ENCODE results near the gene HOXC13. TPM values are rescaled to one million over a fixed set of nuclear protein-coding genes. Genes with fewer than 3 reads are reported as not detected.

Gene HOXC13
- total RNA-seq, 4 donors from 2014 or later: not detected

DNA sequence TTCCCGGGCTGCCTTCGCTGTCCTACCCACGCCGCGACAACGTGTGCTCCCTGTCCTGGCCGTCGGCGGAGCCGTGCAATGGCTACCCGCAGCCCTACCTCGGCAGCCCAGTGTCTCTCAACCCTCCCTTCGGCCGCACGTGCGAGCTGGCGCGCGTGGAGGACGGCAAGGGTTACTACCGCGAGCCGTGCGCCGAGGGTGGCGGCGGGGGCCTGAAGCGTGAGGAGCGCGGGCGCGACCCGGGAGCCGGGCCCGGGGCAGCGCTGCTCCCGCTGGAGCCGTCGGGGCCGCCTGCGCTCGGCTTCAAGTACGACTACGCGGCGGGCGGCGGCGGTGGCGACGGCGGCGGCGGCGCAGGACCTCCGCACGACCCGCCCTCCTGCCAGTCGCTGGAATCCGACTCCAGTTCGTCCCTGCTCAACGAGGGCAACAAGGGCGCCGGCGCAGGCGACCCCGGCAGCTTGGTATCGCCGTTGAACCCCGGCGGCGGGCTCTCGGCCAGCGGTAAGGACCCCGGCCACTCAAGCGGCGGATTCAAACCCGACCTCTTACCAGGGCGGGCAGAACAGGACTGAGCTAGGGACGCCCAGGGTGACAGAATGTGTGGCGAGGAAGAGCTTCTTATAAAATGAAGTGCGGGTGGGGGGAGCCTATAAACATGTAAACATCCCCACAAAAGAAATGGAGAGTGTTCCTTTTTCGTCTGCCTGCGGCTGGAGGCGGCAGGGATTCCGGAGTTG is 16.6 kb downstream of the HOXC13 start:
- H3K4me1 ChIP-seq: peaks cover 0 to 11% (median 2%) of the 10 kb centered on the region in 4 donors
- no peak overlapping the region for H3K4me3 ChIP-seq
- no peak for TF ChIP-seq POLR2A (IDR thresholded peaks at IDR 0.05)
- TF ChIP-seq, protein P1, sequence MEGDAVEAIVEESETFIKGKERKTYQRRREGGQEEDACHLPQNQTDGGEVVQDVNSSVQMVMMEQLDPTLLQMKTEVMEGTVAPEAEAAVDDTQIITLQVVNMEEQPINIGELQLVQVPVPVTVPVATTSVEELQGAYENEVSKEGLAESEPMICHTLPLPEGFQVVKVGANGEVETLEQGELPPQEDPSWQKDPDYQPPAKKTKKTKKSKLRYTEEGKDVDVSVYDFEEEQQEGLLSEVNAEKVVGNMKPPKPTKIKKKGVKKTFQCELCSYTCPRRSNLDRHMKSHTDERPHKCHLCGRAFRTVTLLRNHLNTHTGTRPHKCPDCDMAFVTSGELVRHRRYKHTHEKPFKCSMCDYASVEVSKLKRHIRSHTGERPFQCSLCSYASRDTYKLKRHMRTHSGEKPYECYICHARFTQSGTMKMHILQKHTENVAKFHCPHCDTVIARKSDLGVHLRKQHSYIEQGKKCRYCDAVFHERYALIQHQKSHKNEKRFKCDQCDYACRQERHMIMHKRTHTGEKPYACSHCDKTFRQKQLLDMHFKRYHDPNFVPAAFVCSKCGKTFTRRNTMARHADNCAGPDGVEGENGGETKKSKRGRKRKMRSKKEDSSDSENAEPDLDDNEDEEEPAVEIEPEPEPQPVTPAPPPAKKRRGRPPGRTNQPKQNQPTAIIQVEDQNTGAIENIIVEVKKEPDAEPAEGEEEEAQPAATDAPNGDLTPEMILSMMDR (IDR thresholded peaks at IDR 0.05): no peak
- no peak overlapping the region for H3K27ac ChIP-seq
- DNase-seq: no peak
- H3K9me3 ChIP-seq: peaks cover 0 to 10% (median 0%) of the 10 kb centered on the region in 4 donors
- peaks cover 0 to 94% of the 10 kb centered on the region in 2 donors for H3K27me3 ChIP-seq
- H3K36me3 ChIP-seq: no peaks in the 10 kb centered on the region

DNA sequence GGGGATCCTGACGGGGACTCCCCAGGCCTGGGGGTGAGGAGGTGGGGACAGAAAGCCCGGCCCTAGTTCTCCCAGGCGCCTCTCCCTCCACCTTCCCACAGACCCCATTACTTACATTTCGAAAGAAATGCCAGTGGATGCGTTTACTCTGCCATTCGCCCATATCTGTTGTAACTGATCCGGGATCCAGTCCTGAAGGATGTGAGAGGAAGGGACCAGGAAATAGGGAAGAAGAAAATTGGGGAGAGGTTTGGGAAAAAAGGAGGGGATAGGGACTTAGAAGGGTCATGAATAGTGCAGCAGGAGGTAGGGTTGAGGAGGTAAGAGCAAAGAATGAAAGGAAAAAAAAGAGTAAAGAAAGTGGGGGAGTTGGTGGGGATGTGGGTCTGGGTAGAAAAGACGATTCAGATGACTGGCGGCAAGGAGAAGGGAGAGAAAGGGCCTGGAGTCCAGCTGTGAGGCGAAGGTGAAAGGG is 17.2 kb downstream of the HOXC13 start:
- Histone ChIP-seq H3K9me3 (peaks cover 0 to 13% (median 0%) of the 10 kb centered on the region in 4 donors), H3K27ac (no peak overlapping the region), H3K27me3 (peaks cover 0 to 94% of the 10 kb centered on the region in 2 donors), H3K4me1 (peaks cover 0 to 12% (median 2%) of the 10 kb centered on the region in 4 donors), H3K4me3 (no peak overlapping the region), H3K36me3 (no peaks in the 10 kb centered on the region)
- TF ChIP-seq, protein P1 (IDR thresholded peaks at IDR 0.05): no peak
- no peak for TF ChIP-seq POLR2A (IDR thresholded peaks at IDR 0.05)
- no peak for DNase-seq

DNA sequence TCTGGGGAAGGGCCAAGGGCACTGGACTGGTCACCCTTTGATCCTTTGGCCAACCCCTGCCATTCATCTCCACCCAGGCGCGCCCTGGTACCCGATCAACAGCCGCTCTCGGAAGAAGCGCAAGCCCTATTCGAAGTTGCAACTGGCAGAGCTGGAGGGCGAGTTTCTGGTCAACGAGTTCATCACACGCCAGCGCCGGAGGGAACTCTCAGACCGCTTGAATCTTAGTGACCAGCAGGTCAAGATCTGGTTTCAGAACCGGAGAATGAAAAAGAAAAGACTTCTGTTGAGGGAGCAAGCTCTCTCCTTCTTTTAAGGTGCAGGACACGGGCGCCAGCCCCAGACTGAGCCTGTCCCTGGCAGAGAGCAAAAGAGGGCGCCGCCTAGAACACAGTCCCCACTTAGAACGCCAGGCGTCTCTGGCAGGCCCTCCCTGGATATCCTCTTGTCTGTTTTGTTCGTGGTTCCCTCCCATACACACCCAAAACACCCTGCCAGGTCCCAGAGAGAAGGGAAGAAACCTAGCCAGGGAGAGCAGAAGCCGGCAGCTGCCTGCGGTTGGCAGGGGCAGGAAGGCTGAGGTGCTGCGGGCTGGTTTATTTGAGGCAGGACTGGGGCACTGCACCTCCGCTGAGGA is 17.7 kb downstream of the HOXC13 start:
- H3K36me3 ChIP-seq: no peaks in the 10 kb centered on the region
- H3K27ac ChIP-seq: no peak overlapping the region
- H3K4me1 ChIP-seq: peaks cover 0 to 17% (median 2%) of the 10 kb centered on the region in 4 donors
- no peak for TF ChIP-seq POLR2A (IDR thresholded peaks at IDR 0.05)
- TF ChIP-seq, protein P1 (IDR thresholded peaks at IDR 0.05): no peak
- DNase-seq: no peak
- H3K27me3 ChIP-seq: peaks cover 0 to 94% of the 10 kb centered on the region in 2 donors
- H3K4me3 ChIP-seq: no peak overlapping the region
- H3K9me3 ChIP-seq: peaks cover 0 to 13% (median 0%) of the 10 kb centered on the region in 4 donors

DNA sequence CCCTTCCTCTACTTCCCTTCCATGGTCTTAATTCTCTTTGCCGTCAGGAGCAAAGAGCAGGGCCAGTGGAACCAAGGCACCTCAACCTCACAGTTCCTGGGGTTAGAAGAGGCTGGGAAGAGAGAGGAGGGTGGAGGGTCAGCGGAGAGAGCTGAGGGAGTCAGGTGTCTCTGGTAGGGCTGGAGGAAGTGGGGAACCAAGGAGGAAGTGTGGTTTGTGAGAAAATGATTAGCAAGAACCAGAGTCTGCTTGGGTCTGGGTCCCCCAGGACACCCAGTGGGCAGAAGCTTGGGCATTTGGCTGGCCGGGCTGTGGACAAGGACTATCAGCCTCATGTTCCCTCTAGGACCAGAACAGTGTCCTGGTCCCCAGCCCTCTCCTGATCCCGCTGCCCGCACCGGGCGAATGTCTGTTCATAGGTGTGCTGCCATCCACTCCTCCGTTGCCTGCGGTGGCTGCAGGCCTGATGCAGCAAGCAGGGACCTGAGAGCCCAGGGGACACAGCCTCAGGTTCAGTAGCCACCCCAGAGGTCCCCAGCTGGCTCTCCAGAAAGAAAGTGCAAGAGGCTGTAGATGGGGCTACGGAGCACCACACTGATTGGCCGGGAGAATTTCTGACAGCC is 18.4 kb downstream of the HOXC13 start:
- peaks cover 0 to 13% (median 0%) of the 10 kb centered on the region in 4 donors for H3K9me3 ChIP-seq
- DNase-seq: no peak
- H3K4me3 ChIP-seq: no peak overlapping the region
- H3K27me3 ChIP-seq: peaks cover 0 to 94% of the 10 kb centered on the region in 2 donors
- TF ChIP-seq POLR2A (IDR thresholded peaks at IDR 0.05): no peak
- TF ChIP-seq, protein P1 (IDR thresholded peaks at IDR 0.05): no peak
- H3K36me3 ChIP-seq: no peaks in the 10 kb centered on the region
- H3K4me1 ChIP-seq: peaks cover 0 to 21% (median 2%) of the 10 kb centered on the region in 4 donors
- H3K27ac ChIP-seq: no peak overlapping the region

DNA sequence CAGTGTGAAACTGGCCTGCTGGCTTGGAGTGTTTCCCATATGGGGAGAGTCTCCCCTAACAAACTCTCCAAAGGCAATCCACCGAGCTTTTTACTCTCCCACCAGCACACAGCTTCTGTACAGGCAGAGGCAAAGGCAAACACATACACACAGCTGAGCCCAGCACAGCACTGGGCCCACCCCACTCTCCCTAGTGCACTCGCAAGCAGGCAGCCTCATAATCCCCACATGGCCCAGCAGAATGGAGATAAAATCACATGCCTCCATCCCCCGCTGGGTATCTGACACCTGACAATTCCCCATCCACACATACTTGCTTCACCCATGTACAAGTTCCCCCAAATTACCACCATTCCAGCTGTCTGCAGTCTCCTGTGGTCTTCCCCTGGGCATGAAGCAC is 19.5 kb downstream of the HOXC13 start:
- no peak for TF ChIP-seq POLR2A (IDR thresholded peaks at IDR 0.05)
- TF ChIP-seq, protein P1 (IDR thresholded peaks at IDR 0.05): no peak
- Histone ChIP-seq H3K36me3 (no peaks in the 10 kb centered on the region), H3K27me3 (peaks cover 0 to 92% of the 10 kb centered on the region in 2 donors), H3K4me3 (no peak overlapping the region), H3K9me3 (peaks cover 0 to 6% (median 0%) of the 10 kb centered on the region in 4 donors), H3K4me1 (peaks cover 0 to 21% (median 2%) of the 10 kb centered on the region in 4 donors), H3K27ac (no peak overlapping the region)
- DNase-seq: no peak
